AG09319 (cell line): ENCODE data around the gene TJP3.

Source experiments
- DNase-seq: peaks from one replicate; pipeline ENCODE4 v3.0.0-alpha.2; 2010; ENCODE audit warnings: low read depth; ENCODE audit errors: extremely low read depth
- TF ChIP-seq, protein P1 (sequence below): IDR thresholded peaks from 2 replicates; pipeline ENCODE4 v1.5.1; 2011; ENCODE audit warnings: low read depth, mild to moderate bottlenecking, inconsistent platforms, low read length, moderate library complexity

Gene TJP3

DNA sequence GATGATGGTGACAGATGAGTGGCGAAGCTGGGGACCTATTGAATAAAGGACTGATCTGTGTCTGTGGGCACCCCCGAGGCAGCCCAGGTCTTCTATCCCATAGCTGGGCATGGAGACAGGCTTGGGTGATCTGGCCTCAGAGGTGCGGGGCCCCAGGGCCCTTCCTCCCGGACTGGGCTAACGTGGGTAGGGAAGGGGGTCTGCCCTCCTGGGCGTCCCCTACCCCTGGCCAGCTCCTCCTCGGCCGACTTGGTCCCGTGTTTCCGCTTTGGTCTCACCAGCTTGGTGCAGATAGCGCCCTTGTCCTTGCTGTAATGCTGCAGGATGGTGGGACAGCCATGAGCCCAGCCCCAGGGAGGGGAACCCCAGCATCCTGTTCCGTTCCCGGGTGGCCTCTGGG, 74.7 kb downstream of the TJP3 start:
- TF ChIP-seq, protein P1, sequence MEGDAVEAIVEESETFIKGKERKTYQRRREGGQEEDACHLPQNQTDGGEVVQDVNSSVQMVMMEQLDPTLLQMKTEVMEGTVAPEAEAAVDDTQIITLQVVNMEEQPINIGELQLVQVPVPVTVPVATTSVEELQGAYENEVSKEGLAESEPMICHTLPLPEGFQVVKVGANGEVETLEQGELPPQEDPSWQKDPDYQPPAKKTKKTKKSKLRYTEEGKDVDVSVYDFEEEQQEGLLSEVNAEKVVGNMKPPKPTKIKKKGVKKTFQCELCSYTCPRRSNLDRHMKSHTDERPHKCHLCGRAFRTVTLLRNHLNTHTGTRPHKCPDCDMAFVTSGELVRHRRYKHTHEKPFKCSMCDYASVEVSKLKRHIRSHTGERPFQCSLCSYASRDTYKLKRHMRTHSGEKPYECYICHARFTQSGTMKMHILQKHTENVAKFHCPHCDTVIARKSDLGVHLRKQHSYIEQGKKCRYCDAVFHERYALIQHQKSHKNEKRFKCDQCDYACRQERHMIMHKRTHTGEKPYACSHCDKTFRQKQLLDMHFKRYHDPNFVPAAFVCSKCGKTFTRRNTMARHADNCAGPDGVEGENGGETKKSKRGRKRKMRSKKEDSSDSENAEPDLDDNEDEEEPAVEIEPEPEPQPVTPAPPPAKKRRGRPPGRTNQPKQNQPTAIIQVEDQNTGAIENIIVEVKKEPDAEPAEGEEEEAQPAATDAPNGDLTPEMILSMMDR: no peak

DNA sequence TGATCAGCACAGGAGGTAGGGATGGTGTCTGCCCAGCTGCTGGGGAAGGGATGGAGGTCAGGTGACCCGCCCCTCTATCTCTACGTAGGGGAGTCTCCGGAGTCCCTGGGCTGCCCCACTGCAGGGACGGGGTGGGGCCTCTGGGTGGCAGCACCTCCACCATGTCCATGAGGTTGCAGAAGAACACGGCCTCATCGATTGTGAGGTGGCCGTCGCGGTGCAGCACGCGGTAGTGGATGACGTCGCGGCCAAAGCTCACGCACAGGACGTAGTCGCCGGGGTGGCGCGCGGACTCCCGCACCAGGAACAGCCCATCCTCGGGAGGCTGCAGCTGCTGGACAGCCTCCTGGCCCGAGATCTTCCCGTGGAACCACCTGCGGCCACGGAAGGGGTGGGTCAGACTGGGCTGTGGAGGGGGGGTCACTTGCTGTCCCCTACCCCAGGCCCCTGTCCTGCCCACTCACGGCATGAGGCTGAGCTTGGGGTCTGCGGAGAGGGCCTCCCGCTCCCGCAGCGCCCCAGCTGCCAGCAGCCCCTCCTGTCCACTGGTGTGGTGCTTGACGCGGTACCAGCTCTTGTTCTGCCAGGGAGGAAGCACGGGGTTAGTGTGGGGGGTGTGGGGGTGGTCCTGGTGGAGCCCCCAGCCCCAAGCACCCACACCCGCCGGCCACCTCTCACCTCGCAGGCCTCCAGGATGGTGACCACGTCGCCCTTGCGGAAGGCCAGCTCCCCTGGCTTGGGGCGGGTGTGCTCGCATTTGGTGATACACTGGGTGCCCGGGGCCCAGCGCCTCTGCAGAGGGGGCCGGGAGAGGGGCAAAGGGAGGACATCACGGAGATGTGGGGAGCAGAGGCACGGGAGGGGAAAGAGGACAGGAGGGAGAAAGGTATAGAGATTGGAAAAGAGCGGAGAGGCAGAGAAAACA, 75.7 kb downstream of the TJP3 start:
- TF ChIP-seq, protein P1: no peak
- no peak for DNase-seq

More for the DNA sequence above, 74.7 kb downstream of the TJP3 start:
- DNase-seq: no peak

DNA sequence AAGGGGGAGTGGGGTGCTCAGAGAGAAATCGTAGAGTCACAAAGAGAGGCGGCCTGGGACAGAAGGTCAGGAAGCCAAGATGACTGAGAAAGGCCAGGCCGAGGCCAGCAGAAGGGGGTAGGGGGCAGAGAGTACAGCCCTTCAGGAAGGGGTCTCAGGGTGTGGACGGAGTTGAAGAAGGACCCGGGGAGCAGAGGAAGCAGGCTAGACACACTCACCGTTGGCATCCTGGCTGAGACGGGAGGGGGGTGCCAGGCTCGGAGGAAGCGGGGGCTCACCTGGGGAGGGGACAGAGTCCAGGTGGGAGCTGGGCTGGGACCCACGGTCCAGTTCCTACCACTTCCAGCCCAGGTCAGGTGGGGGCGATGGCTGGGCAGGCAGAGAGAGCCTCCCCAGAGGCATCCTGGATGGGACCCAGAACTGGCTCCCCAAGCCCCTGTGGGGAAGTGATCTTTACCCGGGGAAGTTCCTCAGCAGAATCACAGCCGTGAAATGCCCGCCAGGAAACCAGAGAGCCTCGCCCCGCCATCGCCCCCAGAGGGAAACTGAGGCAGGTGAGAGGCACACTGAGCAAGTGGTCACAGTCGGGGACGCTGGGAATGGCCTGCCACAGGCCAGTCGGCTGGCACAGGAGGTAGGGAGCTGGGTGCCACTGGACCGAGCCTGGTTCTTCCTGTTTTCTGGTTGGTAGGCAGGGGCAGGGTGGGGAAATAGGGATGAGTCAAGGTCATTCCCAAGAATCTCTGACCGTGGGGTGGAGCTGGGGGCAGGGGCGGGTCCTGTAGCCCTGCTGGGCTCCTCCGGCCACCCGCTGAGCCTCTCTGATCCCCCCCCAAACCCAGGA, 76.6 kb downstream of the TJP3 start:
- TF ChIP-seq, protein P1: no peak
- DNase-seq: no peak

DNA sequence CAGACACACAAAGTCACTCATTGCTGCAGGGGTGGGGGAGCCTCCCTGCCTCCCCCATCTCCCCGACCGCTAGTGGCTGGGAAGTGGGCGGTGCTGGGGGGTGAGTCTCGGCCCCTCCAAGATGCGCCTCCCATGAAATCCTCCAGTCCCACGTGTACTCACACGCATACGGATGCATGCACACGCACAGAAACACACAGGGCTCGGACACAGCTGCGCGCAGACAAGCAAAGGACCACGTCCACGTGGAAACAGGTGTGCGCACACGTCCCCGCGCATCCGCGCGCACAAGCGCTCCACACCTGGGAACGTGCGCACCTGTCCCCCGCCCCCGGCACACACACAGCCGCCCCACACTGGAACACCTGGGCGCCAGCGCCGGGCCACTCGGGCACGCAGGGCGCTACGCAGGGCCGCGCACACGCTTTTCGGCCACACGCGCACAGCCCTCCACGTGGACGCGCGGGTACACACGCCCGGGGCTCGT, 77.3 kb downstream of the TJP3 start:
- no peak for DNase-seq

DNA sequence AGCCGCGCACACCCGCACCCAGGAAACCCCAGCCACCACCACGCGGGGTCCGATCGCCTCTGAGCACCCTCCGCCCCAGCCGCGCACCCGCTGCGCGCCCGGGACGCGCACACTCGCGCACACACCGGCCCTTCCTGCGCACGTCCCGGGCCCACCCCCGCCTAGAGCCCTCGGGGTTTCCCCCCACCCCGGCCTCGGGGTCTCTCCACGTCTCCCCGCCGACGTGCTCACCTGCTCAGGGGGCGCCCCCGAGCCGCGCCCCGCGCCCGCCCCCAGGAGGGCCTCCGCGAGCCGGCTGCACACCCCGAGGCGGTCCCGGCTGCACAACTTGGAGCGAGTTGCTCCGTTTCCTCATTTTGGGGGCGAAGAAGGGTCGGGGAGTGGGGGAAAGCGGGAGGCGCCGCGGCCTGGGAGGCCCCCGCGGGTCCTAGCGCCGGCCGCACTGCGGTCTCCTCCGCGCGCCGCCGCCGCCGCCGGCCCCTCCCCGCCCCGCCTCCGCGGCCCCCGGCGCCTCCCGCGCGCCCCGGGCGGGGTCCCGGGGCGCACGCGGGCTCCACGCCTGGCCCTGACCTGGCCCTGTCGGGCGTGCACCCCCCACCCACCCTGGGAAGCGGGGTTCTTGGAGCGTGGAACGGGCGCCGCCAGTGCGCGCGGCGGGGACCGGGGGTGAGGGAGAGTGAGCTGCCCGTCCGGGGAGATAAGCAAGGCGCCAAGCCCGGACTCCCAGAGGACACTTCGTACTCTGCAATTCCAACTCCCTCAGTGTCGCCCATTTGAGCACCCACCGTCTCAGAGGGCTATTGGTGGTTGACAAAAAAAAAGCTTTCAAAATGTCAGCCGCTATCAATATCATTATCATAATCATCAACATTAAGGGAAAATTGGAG, 78.0 kb downstream of the TJP3 start, which contains the start of gene MATK:
Gene MATK, minus strand, starts transcription at position 444 of the 887 bp plus-strand sequence. CDS start 1,246 bp downstream, outside the sequence.
- TF ChIP-seq, protein P1: no peak
- no peak for DNase-seq

More for the DNA sequence above, 77.3 kb downstream of the TJP3 start:
- TF ChIP-seq, protein P1: no peak

DNA sequence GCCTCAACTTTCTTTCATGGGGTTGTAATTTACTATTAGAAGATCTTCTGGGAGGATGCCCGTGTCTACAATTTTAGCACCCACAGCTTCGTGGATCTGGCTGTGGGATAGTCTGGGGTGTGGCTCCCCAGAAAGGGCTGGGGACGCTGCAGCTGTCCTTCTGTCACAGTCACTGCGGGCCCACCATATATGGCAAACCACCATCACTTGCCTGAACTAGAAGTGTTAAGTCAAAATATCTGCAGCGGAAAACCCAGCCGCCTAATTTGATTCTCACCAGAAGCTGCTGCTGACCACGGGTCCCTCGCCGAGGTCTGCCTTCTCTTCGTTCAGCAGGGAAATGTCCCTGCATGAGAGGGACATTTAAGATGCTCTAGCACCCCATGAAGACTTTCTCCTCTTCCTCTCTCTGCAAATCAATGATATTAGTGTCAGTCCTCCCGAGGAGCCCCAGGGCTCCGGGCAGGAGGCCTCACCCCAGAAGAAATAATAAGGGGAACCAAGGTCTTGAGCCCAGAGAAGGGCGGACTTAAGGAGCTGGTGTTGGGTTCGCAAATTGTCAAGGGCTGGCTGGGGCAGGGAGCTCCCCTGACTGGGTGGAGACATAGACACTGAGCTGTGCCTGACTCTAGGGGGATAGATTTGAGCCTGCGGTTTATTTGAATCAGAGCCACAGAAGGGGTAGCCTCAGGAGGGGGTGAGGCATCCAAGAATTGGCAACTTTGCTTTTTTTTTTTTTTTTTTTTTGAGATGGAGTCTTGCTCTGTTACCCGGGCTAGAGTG, 81.0 kb downstream of the TJP3 start:
- TF ChIP-seq, protein P1: no peak

More for the DNA sequence above, 81.0 kb downstream of the TJP3 start:
- DNase-seq: no peak
